ENCODE measurements around the gene CHI3L2. TPM values are rescaled to one million over a fixed set of nuclear protein-coding genes. Genes with fewer than 3 reads are reported as not detected.

The CHI3L2 gene
- total RNA-seq, 1 donor from 2014 or later, result 1.3 TPM

DNA sequence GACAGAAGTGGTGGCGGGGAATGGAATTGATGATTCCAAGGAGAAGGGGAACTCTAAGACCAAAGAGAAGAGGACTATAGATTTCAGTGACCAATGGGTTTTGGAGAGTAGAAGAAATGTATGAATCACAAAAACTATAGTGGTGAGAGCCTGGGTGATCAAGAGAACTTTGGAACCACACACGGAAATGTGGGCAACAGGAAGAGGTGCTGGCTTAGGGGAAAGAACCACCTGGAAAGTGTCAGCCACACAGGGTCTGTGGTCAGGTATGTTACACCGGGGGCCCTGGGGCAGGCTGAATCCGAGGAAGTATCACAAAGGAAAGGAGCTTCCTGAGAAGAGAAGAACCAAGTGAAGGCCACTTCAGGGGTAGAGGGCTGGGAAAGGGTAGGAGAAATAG lies 51.6 kb downstream of the CHI3L2 start:
- DNase-seq (ENCODE audit: low spot score), result no peak
- H3K4me3 Mint-ChIP-seq (ENCODE audit: unreplicated experiment), result no peak overlapping the region
- no peak overlapping the region for H3K27ac Mint-ChIP-seq (ENCODE audit: unreplicated experiment)
- H3K27me3 Mint-ChIP-seq (ENCODE audit: unreplicated experiment), result no peaks in the 10 kb centered on the region
- TF ChIP-seq, protein P1, sequence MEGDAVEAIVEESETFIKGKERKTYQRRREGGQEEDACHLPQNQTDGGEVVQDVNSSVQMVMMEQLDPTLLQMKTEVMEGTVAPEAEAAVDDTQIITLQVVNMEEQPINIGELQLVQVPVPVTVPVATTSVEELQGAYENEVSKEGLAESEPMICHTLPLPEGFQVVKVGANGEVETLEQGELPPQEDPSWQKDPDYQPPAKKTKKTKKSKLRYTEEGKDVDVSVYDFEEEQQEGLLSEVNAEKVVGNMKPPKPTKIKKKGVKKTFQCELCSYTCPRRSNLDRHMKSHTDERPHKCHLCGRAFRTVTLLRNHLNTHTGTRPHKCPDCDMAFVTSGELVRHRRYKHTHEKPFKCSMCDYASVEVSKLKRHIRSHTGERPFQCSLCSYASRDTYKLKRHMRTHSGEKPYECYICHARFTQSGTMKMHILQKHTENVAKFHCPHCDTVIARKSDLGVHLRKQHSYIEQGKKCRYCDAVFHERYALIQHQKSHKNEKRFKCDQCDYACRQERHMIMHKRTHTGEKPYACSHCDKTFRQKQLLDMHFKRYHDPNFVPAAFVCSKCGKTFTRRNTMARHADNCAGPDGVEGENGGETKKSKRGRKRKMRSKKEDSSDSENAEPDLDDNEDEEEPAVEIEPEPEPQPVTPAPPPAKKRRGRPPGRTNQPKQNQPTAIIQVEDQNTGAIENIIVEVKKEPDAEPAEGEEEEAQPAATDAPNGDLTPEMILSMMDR (IDR thresholded peaks at IDR 0.05; ENCODE audit: unreplicated experiment), result no peak
- peaks cover 3% of the 10 kb centered on the region for H3K36me3 Mint-ChIP-seq (ENCODE audit: low read depth, unreplicated experiment)
- no peaks in the 10 kb centered on the region for H3K9me3 Mint-ChIP-seq (ENCODE audit: unreplicated experiment)
- no peaks in the 10 kb centered on the region for H3K4me1 Mint-ChIP-seq (ENCODE audit: unreplicated experiment)

DNA sequence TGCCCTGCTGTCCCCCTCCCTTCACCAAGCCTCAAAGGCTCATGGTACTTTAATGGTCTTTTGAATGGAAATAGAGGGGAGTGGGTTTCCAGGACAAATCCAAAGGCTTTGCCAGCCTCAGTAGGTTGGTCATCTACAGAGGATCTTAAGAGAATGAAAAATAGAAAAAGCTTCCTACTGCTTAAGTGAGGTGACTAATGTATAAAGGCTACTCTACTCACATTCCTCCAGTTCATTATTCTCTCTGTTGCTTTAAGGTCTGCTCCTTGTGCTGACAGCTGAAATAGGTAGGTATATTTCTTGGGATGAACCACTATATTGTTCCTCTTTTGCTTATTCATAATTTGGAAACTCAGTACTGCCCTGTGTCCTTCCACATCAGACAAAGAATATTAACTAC lies 52.8 kb downstream of the CHI3L2 start:
- Mint-ChIP-seq H3K27me3 (ENCODE audit: unreplicated experiment) (no peaks in the 10 kb centered on the region), H3K4me3 (ENCODE audit: unreplicated experiment) (no peak overlapping the region), H3K27ac (ENCODE audit: unreplicated experiment) (no peak overlapping the region), H3K36me3 (ENCODE audit: low read depth, unreplicated experiment) (peaks cover 3% of the 10 kb centered on the region), H3K4me1 (ENCODE audit: unreplicated experiment) (no peaks in the 10 kb centered on the region), H3K9me3 (ENCODE audit: unreplicated experiment) (no peaks in the 10 kb centered on the region)
- DNase-seq (ENCODE audit: low spot score), result no peak
- TF ChIP-seq, protein P1 (IDR thresholded peaks at IDR 0.05; ENCODE audit: unreplicated experiment), result no peak

DNA sequence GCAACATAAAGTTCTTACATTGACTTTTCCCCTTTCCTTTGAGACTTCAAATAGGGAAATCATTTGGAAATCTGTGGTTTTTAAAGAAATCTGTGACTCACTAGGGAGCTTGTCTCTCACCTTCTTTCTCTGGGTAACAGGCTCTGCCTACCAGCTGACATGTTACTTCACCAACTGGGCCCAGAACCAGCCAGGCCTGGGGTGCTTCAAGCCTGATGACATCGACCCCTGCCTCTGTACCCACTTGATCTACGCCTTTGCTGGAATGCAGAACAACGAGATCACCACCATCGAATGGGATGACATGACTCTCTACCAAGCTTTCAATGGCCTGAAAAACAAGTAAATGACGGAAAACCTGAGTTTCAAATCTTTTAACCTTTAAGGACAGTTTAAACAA lies 53.9 kb downstream of the CHI3L2 start:
- TF ChIP-seq, protein P1 (IDR thresholded peaks at IDR 0.05; ENCODE audit: unreplicated experiment), result no peak
- H3K4me3 Mint-ChIP-seq (ENCODE audit: unreplicated experiment), result no peak overlapping the region
- H3K9me3 Mint-ChIP-seq (ENCODE audit: unreplicated experiment), result no peaks in the 10 kb centered on the region
- H3K36me3 Mint-ChIP-seq (ENCODE audit: low read depth, unreplicated experiment), result peaks cover 3% of the 10 kb centered on the region
- no peak for DNase-seq (ENCODE audit: low spot score)
- H3K27ac Mint-ChIP-seq (ENCODE audit: unreplicated experiment), result no peak overlapping the region
- H3K27me3 Mint-ChIP-seq (ENCODE audit: unreplicated experiment), result no peaks in the 10 kb centered on the region
- no peaks in the 10 kb centered on the region for H3K4me1 Mint-ChIP-seq (ENCODE audit: unreplicated experiment)

DNA sequence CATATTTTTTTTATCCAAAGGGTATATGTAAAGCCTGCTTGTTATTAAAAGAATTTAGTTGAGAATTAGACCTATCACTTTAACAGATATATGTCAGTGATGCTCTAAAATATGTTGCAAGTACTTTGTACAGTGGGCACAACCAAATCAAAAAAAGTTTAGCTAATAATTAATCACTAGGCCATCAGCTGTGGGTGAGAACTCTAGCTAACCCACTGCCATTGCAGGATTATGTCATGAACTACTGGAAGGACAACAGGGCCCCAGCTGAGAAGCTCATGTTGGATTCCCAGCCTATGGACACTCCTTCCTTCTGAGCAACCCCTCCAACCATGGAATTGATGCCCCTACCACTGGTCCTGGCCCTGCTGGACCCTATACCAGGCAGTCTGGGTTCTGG lies 56.3 kb downstream of the CHI3L2 start:
- TF ChIP-seq, protein P1 (IDR thresholded peaks at IDR 0.05; ENCODE audit: unreplicated experiment), result no peak
- Mint-ChIP-seq H3K9me3 (ENCODE audit: unreplicated experiment) (no peaks in the 10 kb centered on the region), H3K27me3 (ENCODE audit: unreplicated experiment) (no peaks in the 10 kb centered on the region), H3K4me1 (ENCODE audit: unreplicated experiment) (no peaks in the 10 kb centered on the region), H3K27ac (ENCODE audit: unreplicated experiment) (no peak overlapping the region), H3K36me3 (ENCODE audit: low read depth, unreplicated experiment) (peaks cover 3% of the 10 kb centered on the region), H3K4me3 (ENCODE audit: unreplicated experiment) (no peak overlapping the region)
- DNase-seq (ENCODE audit: low spot score), result no peak

DNA sequence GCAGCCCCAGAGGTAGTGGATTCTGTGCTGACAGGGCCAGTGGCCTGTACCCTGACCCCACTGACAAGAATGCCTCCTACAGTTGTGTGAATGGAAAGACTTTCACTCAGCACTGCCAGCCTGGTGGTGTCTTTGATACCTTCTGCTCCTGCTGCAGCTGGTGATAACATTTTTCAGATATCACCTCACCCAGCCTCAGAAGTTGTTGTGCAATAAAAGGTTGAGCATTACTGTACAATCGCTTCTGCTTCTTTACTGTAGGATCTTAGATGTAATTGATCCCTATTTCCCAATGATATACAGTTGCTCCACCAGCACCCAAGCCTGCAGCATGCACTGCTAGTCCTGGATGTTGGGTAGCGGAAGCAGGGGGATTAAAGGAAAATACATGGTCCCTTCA lies 58.4 kb downstream of the CHI3L2 start:
- no peaks in the 10 kb centered on the region for H3K9me3 Mint-ChIP-seq (ENCODE audit: unreplicated experiment)
- H3K27me3 Mint-ChIP-seq (ENCODE audit: unreplicated experiment), result no peaks in the 10 kb centered on the region
- H3K36me3 Mint-ChIP-seq (ENCODE audit: low read depth, unreplicated experiment), result no peaks in the 10 kb centered on the region
- TF ChIP-seq, protein P1 (IDR thresholded peaks at IDR 0.05; ENCODE audit: unreplicated experiment), result no peak
- DNase-seq (ENCODE audit: low spot score), result no peak
- H3K4me1 Mint-ChIP-seq (ENCODE audit: unreplicated experiment), result no peaks in the 10 kb centered on the region
- H3K27ac Mint-ChIP-seq (ENCODE audit: unreplicated experiment), result no peak overlapping the region
- H3K4me3 Mint-ChIP-seq (ENCODE audit: unreplicated experiment), result no peak overlapping the region

All from endothelial cell (in vitro differentiated cells).